Stimulated activated CD8-positive, alpha-beta memory T cell treated with anti-CD3 and anti-CD28 coated beads, Interleukin-4, amount 100 ng/mL, for 4 hours (primary cell): ENCODE data around the gene TRAPPC6A.

Experiments
- DNase-seq, 2 donors: peaks; one replicate each; pipeline ENCODE4 v3.0.0-alpha.2; 2020; ENCODE audit warnings: low read depth in 2 of 2, low spot score in 1 of 2

The TRAPPC6A gene

DNA sequence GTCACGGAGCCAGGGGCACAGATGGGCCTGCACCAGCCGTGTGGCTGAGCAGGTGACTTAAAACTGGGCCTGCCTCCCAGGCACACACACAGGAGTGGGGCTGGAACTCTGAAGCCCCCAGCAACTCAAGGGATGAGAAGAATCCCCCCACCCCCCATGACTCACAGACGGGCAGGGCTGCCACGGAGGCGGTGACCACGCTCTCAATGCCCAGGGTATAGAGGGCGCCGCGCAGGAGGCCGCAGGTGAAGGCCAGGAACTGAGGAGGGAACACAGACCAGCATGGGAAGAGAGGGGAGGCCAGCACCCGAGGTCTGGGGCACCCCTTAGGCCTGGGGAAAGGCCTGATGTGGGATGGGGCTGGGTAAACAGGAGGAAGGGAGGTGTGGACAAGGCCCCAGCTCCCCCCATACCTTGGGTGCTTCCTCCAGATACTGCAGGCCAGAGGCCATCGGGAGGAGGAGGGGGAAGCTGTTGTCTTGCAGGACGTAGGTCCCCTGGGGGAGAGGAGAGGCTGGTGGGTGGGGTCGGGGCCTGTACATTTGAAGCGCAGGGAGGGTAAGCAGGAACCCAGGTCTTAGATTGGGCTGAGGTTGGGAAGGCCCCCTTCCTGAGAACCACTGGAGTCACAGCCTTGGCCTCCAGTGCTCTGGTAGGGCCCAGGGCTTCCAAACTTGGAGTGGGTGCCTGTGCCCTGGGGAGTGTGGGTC is 14.1 kb downstream of the TRAPPC6A start:
- no peak for DNase-seq

DNA sequence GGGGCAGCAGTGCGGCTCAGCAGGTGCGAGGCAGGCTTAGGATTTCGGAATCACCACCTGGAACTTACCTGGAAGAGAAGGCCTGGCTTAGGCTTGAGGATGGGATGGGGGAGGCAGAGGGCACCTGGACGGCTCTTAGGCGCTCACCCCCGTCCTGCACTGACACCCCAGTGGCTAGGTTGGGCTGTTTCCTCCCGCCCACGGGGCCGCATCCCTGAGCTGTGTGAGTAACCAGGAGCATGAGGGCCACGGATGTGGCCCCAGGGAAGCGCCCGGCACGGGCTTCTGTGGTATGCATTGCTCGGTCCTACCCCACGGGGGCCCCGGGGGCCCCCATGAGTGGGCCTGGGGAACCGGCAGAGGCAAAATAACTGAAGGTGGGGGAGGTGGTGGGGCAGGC is 14.9 kb downstream of the TRAPPC6A start:
- no peak for DNase-seq

DNA sequence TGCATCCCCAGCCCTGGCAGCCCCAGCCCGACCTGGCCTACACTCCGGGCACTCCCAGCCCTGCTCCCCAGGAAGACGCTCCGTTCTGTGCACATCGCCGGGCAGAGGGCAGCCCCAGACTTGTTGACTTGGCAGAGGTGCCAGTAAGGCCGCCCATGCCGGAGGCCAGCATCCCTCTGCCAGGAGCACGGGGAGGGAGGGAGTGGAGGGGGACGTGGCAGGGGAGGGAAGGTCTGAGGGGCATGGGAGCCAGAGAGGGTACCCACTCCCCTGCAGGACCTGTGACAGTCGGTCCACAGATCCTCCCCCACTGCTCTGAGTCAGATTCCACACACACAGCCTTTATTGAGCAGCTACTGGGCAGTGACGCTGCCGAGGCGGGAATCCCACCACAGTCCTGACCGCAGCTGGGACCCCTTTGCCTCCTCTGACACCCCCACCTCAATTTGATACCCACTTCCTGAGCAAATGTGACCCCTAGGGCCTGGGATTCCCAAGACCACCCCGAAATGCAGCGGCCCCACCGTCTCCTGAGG is 15.4 kb downstream of the TRAPPC6A start:
- no peak for DNase-seq

DNA sequence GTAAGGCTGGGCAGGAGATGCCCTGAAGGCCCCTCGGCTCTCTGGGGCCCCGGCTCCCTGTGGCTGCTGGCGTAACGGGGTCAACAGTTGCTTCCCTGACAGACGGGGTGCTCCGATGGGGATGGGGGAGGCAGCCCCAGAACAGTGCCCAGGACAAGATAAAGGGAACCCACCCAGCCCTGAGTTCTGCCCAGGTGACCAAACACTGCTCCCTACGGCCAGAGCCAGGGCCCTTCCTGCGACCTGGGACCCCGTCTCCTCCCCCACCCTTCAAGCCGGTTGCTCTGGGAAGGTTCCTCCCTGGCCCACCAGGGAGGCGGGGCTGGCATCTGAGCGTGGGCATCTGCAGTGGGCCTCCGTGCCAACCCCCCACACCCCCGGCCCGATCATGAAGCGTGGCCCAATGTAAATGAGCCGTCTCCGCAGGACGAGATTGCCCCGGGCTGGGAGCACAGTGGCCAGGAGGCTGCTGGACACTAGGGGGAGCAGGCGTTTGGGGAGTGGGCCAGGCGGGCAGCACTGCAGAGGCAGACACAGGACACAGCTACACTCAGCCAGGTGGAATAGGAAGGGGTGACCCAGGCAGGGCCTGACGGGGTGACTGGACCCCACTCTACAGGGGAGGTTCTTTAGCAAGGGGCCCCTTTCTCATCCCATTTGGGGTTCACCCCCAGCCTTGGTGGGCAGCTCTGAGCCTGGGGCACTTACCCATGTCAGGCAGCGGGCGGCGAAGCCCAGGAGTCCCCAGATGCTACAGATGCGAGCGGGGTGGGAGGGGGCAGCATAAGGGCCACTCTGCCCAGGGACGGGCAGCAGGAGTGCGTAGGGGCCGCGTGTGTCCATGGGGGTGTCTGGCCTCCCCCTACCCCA is 16.1 kb downstream of the TRAPPC6A start:
- no peak for DNase-seq

DNA sequence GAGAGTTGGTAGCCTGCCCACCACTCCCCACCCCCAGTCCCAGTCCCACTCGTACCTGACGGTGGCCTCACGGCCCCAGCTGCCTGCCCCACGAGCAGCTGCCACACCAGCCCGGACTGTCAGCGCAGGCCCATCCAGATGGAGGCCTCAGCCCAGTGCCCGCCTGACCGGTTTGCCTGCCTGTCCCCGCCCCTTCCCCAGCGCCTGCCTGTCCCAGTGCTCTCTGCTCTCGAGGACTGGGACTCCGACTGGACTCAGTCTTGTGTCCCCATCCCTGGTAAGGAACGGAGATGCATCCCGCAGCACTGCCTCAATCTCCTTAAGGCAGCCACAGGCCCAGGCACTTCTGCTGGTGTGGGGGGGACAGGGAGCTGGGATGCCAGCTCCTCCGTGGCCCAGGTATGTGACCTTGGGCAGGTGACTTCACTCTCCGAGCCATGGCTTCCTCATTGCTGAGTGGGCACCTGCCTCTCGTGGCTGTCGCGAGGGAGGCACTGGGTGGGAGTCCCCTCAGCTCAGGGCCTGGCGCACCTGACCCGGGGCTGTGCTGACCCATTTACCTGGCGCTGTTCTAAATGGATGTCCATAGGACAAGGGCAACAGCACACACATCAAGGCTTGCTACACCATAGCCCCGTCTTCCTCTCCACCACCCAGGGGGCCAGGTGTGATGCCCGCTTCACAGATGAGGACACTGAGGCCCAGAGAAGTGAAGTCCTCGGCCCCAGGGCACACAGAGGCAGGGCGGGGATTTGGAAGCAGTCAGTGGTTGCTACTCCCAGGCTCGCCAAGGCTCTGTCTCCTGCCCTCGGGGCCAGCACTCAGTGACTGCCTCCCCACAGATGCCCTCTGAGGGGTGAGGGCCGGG is 16.9 kb downstream of the TRAPPC6A start, which contains the start of gene NKPD1:
Gene NKPD1 (minus strand): TSS at position 113 of the 868 bp plus-strand sequence. CDS start 832 bp downstream, outside the sequence.
- no peak for DNase-seq

DNA sequence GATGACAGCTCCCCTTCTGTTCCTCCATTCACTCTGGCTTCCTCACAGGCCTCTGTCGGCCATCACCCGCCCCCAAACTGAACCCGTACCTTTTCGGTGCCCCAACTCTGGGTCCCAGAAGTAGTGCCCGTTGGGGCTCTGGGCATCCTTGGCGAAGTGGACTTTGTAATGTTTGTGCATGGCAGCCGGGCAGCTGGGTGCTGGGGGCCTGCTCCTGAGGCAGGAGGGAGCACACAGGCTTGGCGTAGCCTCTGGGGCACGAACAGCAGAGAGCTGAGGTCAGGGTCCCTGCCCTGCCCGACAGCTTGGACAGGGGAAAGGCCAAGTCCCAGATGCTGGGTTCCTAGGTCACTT is 18.1 kb downstream of the TRAPPC6A start:
- no peak for DNase-seq

DNA sequence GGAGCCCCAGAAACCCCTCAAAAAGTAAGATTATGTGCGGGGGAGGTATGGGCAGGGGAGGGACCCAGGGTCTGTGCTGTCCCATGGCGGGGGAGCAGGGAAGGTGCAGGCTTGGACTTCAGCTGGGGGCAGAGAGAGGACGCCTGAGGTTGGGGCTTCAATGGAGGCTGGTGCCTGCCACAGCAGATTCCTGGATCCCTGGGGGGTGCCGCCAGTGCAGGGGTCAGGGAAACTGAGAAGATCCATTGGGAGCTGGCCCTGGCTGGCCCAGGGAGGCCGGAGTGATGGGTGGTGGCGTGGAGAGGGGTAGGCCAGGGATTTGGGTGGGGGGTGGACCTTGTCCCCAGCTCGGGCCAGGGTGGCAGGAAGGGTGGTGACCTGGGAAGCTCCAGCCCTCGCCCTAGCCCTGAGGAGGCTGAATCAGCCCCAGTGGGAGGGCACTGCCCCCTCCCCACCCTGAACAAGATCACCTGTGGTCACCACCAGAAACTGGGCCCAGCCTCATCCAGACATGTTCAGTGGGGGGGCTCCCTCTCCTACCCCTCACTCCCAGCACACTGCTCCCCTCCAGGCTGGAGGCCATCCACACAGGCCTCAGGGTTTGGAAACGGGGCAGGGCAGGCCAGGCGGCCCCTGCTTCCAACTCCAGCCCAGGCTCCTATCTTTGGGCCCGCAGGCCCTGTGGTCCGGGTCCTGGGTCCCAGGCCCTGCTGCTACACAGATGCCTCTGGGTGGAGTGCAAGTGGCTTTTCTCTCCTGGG is 18.6 kb downstream of the TRAPPC6A start:
- DNase-seq: no peak

DNA sequence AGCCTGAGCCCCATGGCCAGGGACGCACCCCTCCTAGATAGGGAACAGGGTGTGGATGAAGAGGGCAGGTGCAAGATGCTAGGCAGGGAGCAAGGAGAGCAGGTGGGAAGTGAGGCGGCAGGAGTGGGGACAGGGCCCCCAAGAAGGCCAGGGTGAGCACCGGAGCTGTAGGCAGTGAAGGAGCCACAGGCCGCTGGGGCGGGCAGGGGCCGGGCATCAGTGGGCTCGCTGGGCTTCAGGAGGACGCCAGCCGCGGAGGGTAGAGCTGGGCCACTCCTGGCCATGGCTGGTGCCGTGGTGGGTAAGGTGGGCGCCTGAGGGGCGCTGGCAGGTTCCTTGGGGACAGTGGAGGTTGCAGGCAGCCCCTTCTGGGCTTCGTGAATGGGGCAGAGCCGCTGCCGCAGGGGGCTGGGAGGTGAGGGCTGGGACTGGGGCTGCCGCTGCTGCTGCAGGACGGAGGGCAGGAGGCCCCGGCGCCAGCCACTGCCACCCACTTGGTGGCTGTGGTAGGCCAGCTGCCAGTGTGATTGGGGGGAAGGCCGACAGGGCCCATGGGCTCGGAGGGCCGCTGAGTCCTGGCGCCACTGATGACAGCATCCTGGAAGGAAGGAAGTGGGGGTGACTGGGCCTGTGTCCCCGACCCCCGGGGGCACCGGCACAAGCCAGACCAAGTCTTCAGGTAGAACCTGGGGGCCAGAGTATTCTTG is 19.4 kb downstream of the TRAPPC6A start:
- DNase-seq: no peak

DNA sequence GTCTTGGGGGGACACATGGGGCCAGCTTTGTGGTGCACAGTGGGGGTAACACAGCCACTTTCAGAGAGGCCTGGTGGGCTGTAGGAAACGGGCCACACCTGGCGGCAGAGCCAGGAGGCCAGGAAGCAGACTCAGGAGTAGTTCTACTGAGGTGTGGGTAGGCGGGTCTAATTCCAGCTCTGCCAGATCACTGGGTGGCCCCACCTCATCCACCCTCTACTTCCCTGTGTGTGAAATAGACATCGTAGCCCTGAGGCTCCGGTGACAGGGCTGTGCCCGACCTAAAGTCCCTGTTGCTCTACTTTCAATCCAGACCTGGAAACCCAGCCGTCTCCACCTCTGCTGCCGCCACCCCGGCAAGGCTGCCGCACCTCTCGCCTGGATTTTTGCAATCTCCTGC is 21.3 kb downstream of the TRAPPC6A start:
- DNase-seq: no peak

DNA sequence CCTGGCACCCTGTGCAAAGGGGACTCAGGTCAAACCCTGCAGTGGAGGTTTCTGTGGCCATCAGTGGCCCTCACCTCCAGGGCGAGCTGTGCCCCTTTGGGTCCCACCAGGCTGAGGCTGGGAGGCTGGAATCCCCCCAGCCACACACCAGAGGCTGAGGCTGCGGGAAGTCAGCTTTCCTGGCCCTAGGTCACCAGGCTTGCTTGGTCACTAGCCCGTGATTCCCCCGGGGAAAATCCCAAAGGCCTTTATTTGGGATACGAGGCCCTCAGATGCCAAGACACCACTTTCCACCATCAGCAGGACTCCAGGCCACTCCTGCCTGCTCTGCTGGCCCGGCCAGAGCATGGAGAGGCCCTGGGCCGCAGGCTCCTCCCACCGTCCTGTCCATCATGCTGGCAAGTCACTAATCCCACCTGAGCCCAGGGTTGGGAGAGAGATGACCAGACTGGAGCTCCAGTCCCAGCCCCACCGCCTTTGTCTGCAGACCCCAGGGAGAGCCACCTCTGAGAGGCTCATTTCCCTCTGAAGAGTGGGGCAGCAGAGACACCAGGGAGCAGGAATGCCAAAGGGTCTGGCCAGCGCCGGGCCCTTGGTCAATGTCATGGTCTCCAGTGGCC is 21.9 kb downstream of the TRAPPC6A start:
- DNase-seq: no peak

DNA sequence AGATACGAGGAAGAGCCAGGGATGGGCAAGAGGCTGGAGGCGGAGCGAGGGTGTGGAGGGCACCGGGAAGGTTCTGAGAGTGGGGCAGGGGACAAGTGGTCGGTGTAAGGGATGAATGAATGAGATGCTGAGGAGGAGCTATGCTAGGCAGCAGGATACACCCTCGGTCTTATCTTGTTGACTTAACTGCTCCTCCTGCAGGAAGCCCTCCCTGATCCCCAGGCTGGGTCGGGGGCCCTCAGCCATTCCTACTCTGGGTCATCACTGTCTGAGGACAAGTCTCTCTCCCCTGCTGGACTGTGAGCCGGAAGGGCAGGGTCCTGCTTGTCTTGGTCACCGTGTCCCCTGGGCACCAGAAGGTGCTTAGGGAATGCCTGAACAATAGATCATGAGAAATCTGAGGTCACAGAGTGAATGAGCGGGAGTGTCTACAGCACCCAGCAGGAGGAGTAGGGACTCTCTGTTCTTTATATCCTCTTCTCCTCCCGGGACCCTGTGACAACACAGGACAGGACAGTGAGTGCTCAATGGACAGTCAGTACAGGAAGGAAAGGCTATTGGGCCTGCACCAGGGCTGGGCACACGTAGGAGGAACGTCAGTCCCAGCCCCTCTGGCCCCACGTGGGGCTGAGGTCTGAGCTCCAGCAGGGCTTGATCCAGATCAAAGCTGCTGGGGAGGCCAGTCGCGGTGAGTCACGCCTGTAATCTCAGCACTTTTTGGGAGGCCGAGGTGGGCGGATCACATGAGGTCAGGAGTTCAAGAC is 23.8 kb downstream of the TRAPPC6A start:
- no peak for DNase-seq

DNA sequence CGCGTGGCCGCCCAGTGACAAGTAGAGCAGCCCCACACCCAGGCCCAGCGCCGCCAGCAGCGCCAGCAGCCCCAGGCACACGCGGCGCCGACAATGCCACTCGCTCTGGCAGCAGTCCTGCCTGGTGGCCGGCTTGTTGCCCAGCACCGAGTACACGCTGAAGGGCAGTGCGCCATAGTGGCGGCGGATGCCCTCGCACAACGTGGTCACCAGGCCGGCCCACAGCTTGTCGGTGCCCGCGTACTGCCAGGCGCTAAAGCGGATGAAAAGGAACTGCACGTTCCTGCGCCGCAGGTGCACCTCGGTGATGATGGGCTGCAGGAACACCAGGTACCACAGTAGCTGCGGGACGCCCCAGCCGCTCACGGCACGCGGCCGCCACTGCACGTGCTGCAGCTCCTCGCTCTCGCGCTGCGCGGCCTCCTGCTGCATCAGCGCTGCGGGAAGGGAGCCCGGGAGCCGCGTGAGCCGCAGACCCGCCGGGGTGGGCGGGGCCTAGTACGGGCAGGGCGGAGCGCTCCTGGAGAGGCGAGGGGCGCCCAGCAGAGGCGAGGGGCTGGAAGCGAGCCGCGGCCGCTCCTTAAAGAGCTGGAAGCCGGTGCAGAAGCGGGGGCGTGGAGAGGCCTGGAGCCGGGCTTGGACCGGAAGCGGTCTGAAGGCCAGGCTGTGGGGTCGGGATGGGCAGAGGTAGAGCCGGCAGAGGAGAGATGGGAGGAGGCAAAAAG is 24.5 kb downstream of the TRAPPC6A start:
- peak in 1 of 2 donors; percentile 12 for DNase-seq

DNA sequence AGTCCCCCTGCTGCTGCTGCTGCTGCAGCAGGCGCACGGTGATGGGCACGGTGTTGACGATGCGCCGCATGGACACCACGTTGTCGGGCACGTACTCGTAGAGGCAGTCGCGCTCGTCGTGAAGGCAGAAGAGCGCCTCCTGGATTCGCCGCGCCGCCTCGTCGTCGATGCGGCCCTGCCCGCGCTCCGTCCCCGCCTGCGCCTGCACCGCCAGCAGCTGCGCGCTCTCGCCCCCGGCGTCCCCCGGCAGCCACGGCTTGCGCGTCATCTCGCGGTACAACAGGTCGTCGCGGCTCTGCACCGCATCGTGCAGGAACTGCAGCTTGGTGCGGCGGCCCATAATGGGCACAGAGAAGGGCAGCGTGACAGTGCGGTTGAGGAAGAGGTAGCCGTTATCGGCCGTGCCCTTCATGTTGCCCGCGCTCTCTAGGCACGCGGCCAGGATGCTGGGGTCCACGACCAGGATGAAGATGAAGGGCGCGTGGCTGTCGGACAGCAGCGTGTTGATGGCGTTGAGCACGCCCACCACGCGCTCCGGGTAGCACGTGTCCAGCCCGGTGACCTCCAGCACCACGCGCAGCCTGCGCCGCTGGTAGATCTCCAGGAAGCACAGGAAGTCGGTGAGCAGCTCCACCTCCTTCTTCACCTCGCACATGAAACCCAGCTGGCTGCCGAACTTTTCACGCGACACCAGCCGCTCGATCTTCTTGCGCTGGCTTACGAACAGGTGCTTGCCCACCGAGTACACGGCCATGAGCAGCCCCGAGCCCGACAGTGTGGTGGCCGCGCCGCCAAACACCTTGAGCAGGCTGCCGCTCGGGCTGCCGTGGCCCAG is 25.3 kb downstream of the TRAPPC6A start:
- DNase-seq: peak in 1 of 2 donors; percentile 34

DNA sequence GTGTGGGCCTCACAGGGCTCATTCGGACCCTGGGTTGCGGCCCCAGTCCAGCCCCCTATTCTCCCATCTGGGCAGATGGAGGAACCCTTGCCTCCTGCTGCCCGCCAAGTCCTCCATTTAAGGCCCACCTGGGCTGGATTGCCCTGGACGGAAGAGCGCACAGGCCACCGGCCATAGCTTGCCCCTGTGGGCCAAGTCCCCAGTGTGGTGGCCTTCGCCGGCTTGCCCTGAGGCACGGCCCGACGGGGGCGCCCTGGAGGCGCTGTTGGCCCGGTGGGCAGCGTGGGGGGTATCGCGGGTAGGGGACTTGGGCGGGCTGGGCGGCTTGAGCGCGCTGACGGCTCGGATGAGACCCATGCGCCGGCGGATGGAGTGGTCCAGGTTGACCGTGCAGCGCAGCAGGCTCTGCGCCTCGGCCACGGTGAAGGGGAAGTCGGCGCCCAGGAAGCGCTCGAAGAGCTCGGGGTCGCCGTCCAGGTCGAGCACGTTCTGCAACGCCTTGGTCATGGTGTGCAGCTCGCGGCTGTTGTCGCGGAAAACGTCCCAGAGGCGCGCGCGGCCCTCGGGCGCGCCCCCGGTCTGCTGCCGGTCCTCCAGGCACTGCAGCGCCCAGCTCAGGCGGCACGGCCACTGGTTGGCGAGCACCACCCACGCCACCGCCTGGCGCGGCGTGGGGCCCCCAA is 26.1 kb downstream of the TRAPPC6A start:
- no peak for DNase-seq

DNA sequence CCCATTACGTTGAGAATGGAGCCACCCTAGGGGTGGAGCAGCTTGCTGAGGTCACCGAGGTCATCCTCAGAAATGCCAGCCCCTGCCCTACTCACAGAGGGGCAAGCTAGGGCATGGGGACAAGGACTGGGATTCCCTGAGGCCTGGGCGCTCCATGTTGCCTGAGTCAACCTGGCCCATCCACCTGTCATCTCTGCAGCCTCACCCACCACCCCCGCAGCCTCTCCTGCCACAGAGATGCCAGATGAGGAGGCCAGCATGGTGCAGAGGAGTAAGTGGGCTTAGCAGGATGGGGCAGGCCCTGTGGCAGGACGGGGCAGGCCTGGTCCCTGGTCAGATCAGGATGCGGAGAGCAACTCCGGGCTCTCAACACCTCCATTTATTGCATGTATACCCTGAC is 26.7 kb downstream of the TRAPPC6A start:
- no peak for DNase-seq

DNA sequence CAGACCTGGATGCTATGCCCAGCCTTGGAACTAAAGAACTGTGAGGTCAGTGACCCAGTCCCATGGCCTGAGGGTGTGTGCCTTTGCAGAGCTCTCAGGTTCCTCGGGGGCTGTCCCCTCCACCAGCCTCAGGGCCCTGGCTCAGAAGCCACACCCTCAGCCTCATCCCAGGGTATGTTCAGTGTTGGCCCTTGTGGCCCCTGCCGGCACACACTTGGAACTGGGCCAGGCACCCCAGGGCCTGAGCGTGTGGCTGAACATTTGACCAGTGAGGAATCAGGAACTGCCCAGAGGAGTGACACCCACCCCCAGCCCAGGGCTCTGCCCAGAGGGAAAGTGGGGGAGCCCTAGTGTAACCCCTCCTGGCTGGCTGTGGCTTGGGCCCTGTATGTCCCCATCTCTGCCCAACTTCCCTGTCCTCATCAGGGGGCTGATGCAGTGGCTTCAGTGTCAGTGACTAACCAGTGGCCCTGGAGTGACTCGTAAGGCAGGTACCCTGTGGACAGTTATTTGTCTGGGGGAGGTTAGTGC is 27.2 kb downstream of the TRAPPC6A start:
- no peak for DNase-seq
